ENCODE measurements around the gene HASPIN. TPM values are rescaled to one million over a fixed set of nuclear protein-coding genes. Genes with fewer than 3 reads are reported as not detected.

The HASPIN gene
- total and polyA plus RNA-seq, 2 of the 13 experiments (the other 11 are each of a cell fraction or from before 2014, with no cell fraction given), result 2.7 to 8.1 TPM

- Histone ChIP-seq H3K27me3 (ENCODE audit: control insufficient read depth in 1 of 2, insufficient read depth in 2 of 2, low read length in 2 of 2) (peaks cover 2 to 7% of the 10 kb centered on the region in 2 experiments; a peak in 4 of 5 replicates), H3K27ac (ENCODE audit: extremely low read length, insufficient read depth, low read length) (no peak overlapping the region), H3K9me3 (ENCODE audit: low read length) (no peaks in the 10 kb centered on the region), H3K4me3 (replicated peaks in 1 of 3; ENCODE audit: insufficient read depth in 1 of 3, low read depth in 2 of 3, low read length in 3 of 3) (no peak overlapping the region), H4K20me1 (ENCODE audit: insufficient read depth, low read length) (no peaks in the 10 kb centered on the region), H3K79me2 (ENCODE audit: insufficient read depth, low read length) (no peaks in the 10 kb centered on the region), H2AFZ (ENCODE audit: low read length) (no peak overlapping the region), H3K4me2 (ENCODE audit: low read depth, low read length) (no peak overlapping the region), H3K9ac (ENCODE audit: insufficient read depth, low read depth, low read length) (no peak overlapping the region), H3K36me3 (replicated peaks in 1 of 2; ENCODE audit: control insufficient read depth in 1 of 2, insufficient read depth in 2 of 2, low read length in 2 of 2) (no peaks in the 10 kb centered on the region), H3K4me1 (ENCODE audit: insufficient read depth, low read length) (peaks cover 10% of the 10 kb centered on the region)
- CTCF ChIA-PET (ENCODE audit: low intra/inter-chr PET ratio, low total read pairs), result interaction anchor here (1.5 to 1.9 kb wide), 2 partner anchors 49 to 144 kb away, joined by 7 read pairs; no protein-coding TSS in a partner anchor
- POLR2A ChIA-PET, result interaction anchor here (0.8 kb wide), 1 partner anchor 15 kb away, joined by 4 read pairs; the partner anchor contains the start of gene TAX1BP3
- peak; percentile 65 for ATAC-seq
- intact Hi-C loops (cut with micrococcal nuclease; ENCODE audit: unreplicated experiment), result loop anchor here (5.0 kb wide), 2 partner anchors 49 to 144 kb away; no protein-coding TSS in a partner anchor
- WGBS (ENCODE audit: low lambda C conversion rate), result 19% methylated on average over 10 of the region's 10 CpGs
- no TSS peak for BruUV-seq (replicated peaks)
- in situ Hi-C loops (cut with HindIII; ENCODE audit: extremely low pct_ligation_motif_present, low pct_unique_long_range_greater_than_20kb), result no loop called here
- peak; percentile 27 for DNase-seq (ENCODE audit: low spot score)
- peak; percentile 77 for TF ChIP-seq ZSCAN25 (CRISPR knock-in tag; IDR thresholded peaks at IDR 0.05)
- no peak for TF ChIP-seq HCFC1 (IDR thresholded peaks at IDR 0.05; ENCODE audit: low read depth, low read length)
- TF ChIP-seq BCL6 (CRISPR knock-in tag; IDR thresholded peaks at IDR 0.05), result no peak
- TF ChIP-seq ZMYM4 (CRISPR knock-in tag; IDR thresholded peaks at IDR 0.05), result peak; percentile 26; the same call in 1 of the 2 replicates
- no peak for TF ChIP-seq ZNF580 (CRISPR knock-in tag; IDR thresholded peaks at IDR 0.05; ENCODE audit: borderline replicate concordance, low read depth)
- TF ChIP-seq SP4 (CRISPR knock-in tag; IDR thresholded peaks at IDR 0.05), result 0 out of 2 replicates have a peak, but pooled peaks have one; percentile 31
- no peak for TF ChIP-seq HOXA5 (CRISPR knock-in tag; IDR thresholded peaks at IDR 0.05)
- peak; percentile 57 for TF ChIP-seq STAG1 (CRISPR knock-in tag; IDR thresholded peaks at IDR 0.05)
- no peak for TF ChIP-seq ZSCAN22 (CRISPR knock-in tag; IDR thresholded peaks at IDR 0.05)
- no peak for TF ChIP-seq ZNF232 (CRISPR knock-in tag; IDR thresholded peaks at IDR 0.05; ENCODE audit: borderline replicate concordance)
- peak; percentile 91 for TF ChIP-seq CTCF (CRISPR knock-in tag; IDR thresholded peaks at IDR 0.05)
- peak; percentile 34; the same call in 1 of the 2 replicates for TF ChIP-seq KDM2A (CRISPR knock-in tag; IDR thresholded peaks at IDR 0.05; ENCODE audit: borderline replicate concordance, low read depth)
- TF ChIP-seq ZFX (CRISPR knock-in tag; IDR thresholded peaks at IDR 0.05; ENCODE audit: low read depth), result 0 out of 2 replicates have a peak, but pooled peaks have one; percentile 16
- TF ChIP-seq, protein P1, sequence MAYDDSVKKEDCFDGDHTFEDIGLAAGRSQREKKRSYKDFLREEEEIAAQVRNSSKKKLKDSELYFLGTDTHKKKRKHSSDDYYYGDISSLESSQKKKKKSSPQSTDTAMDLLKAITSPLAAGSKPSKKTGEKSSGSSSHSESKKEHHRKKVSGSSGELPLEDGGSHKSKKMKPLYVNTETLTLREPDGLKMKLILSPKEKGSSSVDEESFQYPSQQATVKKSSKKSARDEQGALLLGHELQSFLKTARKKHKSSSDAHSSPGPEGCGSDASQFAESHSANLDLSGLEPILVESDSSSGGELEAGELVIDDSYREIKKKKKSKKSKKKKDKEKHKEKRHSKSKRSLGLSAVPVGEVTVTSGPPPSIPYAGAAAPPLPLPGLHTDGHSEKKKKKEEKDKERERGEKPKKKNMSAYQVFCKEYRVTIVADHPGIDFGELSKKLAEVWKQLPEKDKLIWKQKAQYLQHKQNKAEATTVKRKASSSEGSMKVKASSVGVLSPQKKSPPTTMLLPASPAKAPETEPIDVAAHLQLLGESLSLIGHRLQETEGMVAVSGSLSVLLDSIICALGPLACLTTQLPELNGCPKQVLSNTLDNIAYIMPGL (CRISPR knock-in tag; IDR thresholded peaks at IDR 0.05; ENCODE audit: borderline replicate concordance in 1 of 2, low read depth in 1 of 2), result 0 out of 4 replicates have a peak, but pooled peaks of 1 of the 2 experiments have one; percentile 29
- TF ChIP-seq RFXANK (CRISPR knock-in tag; IDR thresholded peaks at IDR 0.05), result no peak
- TF ChIP-seq CEBPG (CRISPR knock-in tag; IDR thresholded peaks at IDR 0.05), result no peak
- peak; percentile 20; the same call in 1 of the 2 replicates for TF ChIP-seq BHLHE40 (IDR thresholded peaks at IDR 0.05; ENCODE audit: low read length)
- peak; percentile 44 for TF ChIP-seq RAD21 (CRISPR knock-in tag; IDR thresholded peaks at IDR 0.05)
- TF ChIP-seq XRCC5 (optimal IDR thresholded peaks at IDR 0.05; ENCODE audit: low read length), result peak; percentile 27
- TF ChIP-seq SMC3 (IDR thresholded peaks at IDR 0.05; ENCODE audit: low read length), result peak; percentile 47; the same call in 1 of the 2 replicates
- no peak for FAIRE-seq
These were observed 40.6 kb upstream of the HASPIN start for GRCh38 chr17:3683054-3683511.

Measured in HepG2 (cell line).